GM18505 (cell line): Measurements from ENCODE around the gene PHLDB2.

Experiments used
- ATAC-seq: cut with Tn5 transposase; IDR thresholded peaks from one replicate; pipeline ENCODE4 v1.9.1; 2021; ENCODE audit not compliant: unreplicated experiment
- POLR2A ChIP-seq: IDR thresholded peaks from 4 replicates; pipeline ENCODE4 v1.6.1; 2011; ENCODE audit warnings: borderline replicate concordance; ENCODE audit not compliant: insufficient read depth, insufficient read length; ENCODE audit errors: extremely low read depth

Gene PHLDB2

DNA sequence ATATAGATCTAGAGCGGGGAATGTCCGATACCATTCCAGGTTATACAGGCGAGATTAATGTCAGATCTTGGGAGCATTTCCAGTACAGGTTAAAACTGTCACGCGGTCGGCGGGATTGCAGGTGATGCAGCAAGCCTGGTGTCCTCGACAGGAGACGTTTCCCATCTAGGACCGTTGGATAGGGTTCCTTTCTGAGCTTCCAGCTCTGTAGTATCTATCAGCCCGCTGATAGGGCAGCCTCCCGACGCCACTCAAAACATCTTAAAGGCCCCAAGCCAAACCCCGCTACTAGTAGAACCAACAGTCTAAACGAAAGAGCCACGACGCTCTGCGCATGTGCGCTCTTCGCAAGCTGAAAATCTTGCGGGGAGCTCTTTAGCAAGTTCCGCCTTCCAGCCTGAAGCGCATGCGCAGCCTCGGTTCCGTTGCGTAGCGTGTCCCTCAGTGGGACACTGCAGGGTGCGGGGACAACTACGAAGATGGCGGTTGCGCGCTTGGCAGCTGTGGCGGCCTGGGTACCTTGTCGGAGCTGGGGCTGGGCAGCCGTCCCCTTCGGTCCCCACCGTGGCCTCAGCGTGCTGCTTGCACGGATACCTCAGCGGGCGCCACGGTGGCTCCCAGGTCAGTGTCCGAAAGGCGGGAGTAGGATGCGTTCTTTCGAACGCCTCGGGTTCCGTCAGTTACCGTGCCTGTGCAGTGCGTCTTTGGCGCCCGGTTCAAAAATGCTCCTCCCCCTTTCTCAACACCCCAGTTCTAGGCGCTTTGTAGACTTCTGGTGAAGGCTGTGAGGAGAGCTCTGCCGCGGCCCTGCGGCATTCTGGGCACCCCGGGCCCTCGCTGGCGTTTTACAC, 119.7 kb downstream of the PHLDB2 start, which contains the start of gene ABHD10:
Gene ABHD10 (plus strand): TSS at position 444 of the 851 bp plus-strand sequence. CDS start 36 bp downstream, at position 480.
- ATAC-seq = peak; percentile 97

DNA sequence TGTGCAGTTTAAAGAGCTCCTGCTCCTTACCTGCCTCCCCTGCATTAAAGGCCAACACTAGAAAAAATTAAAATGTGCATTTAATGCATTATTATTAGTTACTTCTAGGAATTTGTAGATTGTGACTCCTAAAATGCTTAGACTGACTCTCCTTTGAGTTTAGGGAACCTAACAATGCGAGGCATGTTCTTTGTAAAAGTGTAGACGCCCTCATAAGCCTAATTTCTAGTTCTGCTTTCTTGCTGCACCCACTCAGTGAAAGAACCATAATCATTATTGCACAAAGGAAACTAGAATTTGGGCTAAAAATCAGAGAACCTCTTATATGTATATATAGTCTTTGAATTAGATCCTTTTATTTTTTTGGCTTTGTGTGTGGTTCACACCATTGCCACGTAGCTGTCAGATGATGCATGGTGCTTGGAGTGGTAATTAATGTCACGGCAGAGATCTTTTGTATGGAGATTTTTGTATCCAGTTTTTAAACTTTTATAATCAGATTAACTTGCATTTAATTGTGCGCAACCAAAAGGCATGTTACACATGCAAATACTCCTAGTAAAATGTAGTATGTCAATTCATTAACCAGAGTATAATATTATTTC, 120.5 kb downstream of the PHLDB2 start:
- TF ChIP-seq POLR2A = no peak
- peak; percentile 44 for ATAC-seq

More for the DNA sequence above, 119.7 kb downstream of the PHLDB2 start, which contains the start of gene ABHD10:
- TF ChIP-seq POLR2A = peak; percentile 83

DNA sequence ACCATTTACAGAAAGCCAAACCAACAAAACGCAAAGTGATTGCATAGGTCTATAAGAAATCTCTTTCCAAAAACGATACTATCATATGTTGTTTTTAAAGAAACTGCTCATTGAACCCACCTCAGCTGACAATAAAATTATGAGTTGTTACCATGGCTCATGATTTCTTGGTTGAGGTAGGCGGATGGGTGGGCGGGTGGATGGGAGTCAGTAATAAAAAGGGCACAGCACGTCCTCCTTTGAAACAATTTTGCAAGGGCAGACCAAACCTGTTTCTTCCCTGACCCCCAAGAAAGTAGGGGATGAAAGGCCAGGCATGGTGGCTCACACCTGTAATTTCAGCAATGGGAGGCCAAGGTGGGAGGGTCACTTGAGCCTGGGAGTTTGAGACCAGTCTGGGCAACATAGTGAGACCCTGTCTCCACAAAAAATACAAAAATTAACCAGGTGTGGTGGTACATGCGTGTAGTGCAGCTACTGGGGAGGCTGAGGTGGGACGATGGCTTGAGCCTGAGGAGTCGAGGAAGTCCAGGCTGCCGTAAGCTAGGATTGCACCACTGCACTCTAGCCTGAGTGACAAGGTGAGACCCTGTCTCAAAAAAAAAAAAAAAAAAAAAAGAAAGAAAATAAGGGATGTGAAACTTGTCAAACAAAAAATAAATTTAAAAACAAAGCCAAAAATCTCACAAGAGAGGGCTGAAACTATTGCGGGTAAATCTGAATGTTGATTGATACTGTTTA, 121.8 kb downstream of the PHLDB2 start:
- no peak for ATAC-seq
- no peak for TF ChIP-seq POLR2A

DNA sequence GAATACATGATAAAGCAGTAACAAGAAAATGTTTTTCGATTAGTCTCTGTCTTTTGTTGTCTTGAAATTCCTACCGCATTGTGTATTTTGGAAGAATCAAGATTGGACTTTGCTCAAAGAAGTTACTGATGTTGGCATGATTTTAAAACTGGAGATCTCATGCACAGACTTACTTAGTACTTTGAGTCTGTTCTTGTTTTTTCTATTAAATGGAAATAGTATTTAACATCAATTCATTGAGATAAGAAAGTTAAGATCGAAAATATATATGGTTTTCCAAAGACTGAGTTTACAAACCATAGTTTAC, 122.3 kb downstream of the PHLDB2 start:
- no peak for ATAC-seq

DNA sequence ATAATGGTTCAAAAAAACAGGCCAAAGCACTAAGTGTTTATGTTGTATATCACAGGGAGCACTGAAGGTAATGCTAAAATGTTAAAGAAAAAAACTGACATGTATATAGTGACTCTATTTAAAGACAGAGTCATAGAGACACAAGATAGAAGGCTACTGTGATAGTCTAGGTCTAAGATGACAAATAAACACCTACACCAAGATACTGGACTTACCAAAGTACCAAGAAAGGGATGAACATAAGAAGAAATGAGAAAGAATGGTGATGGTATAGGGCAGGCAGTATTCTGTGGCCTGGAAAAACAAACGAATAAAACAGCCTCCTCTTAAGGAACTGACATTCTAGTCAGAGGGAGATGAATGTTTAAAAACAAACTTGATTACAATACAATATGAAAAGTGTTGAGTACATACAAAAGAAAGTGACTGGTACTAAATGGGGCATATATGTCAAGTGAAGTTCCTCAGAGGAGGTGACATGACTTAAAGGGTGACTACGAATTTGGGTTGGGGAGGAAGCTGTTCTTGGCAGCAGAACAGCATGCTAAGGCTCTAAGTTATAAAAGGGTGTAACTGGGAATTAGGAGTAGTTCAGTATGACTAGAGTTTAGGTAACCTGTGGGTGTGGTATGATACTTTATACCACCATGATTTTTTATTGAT, 125.7 kb downstream of the PHLDB2 start:
- no peak for TF ChIP-seq POLR2A

More for the DNA sequence above, 122.3 kb downstream of the PHLDB2 start:
- no peak for TF ChIP-seq POLR2A

DNA sequence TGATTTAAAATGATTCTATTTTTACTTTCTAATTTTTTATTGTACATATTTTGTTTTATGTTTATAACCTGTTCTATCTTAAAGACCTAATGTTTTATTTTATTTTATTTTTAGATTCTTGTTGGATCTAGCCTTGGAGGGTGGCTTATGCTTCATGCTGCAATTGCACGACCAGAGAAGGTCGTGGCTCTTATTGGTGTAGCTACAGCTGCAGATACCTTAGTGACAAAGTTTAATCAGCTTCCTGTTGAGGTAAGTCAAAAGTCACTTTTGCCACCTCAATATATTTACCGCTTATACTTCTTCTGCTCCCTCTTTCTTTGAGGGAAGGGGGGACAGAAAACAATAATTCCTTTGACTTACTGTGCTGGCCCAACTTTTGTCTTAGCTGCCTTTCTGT, 127.7 kb downstream of the PHLDB2 start:
- no peak for TF ChIP-seq POLR2A
- ATAC-seq = no peak

More for the DNA sequence above, 125.7 kb downstream of the PHLDB2 start:
- no peak for ATAC-seq

DNA sequence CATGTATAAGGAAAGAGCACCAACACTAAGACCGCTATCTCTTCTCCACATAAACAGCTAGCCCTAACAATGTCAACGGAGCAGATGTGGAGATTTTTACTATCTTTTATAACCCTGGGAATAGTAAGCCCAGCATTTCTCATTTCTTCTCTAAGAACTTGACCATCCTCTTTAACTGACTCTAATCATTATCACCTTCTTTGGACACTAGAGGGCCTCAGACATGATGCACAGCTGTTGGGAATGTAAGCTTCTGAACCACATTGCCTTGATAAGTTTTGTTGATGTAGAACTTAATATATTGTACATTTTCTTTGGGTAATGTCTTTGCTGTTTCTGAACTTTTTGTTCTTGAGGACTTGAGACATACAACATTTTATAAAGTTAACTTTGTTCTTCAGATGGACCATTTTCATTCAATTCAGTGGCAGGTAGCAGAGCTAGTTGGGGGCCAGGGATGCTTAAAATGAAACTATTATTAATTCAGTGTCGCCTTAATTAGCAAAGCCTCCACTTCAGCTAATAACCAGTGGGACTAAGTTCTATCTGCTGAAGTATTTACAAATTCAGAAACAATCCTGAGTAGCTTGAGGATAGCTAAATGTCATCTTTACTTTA, 130.1 kb downstream of the PHLDB2 start:
- TF ChIP-seq POLR2A = no peak
- peak; percentile 90 for ATAC-seq

DNA sequence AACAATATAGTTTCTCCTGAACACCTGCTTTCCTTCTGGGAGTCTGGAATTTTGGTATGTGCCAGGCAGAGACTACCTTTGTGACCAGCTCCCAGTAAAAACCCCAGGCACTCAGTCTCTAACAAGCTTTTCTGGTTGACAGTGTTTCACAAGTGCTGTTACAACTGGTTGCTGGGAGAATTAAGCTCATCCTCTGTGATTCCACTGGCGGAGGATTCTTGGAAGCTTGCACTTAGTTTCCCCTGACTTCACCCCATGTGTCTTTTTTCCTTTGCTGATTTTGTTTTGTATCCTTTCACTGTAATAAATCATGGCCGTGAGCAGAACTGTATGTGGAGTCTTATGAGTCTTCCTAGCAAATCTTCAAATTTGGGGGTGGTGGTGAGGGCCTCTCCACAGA, 134.0 kb downstream of the PHLDB2 start:
- no peak for ATAC-seq
- no peak for TF ChIP-seq POLR2A

DNA sequence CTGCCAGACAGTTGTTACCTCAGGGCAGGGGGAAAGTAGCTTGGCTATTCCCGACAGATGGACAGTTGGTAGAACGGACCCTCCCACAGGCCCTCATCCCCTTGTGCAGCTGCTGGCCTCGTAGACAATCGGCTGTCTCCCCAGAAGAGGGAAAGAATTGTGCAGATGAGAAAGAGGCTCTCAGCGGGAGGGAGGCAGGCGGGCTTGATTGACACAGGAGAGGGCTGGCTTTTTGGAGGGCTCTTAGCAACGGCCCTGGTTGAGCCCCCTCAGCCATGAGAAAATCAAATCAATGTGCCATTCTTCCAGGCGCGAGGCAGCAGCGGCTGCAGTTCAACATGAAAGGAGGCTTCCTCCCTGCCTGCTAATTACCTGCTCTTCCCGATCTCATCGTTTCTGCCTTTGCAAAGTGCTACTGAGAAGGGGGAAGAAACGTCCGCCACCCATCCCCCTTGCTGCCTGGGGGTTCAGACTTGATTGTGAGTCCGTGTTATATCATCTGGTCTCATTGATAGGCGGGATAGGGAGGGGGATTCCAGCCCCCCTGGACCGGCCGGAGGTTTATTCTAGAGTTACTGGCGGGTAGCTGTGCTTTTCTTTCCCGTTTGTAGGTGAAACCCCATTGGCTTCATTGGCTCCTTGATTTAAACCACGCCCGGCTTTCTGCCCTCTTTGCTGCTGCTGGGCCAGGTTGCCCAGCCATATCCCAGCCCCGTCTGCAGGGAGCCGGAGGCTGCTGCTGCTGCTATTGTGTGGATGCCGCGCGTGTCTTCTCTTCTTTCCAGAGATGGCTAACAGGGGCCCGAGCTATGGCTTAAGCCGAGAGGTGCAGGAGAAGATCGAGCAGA, 139.8 kb downstream of the PHLDB2 start, which contains the start of gene TAGLN3:
Gene TAGLN3 (plus strand): TSS at position 287 of the 848 bp plus-strand sequence. CDS start 501 bp downstream, at position 788.
- TF ChIP-seq POLR2A = no peak
- no peak for ATAC-seq

DNA sequence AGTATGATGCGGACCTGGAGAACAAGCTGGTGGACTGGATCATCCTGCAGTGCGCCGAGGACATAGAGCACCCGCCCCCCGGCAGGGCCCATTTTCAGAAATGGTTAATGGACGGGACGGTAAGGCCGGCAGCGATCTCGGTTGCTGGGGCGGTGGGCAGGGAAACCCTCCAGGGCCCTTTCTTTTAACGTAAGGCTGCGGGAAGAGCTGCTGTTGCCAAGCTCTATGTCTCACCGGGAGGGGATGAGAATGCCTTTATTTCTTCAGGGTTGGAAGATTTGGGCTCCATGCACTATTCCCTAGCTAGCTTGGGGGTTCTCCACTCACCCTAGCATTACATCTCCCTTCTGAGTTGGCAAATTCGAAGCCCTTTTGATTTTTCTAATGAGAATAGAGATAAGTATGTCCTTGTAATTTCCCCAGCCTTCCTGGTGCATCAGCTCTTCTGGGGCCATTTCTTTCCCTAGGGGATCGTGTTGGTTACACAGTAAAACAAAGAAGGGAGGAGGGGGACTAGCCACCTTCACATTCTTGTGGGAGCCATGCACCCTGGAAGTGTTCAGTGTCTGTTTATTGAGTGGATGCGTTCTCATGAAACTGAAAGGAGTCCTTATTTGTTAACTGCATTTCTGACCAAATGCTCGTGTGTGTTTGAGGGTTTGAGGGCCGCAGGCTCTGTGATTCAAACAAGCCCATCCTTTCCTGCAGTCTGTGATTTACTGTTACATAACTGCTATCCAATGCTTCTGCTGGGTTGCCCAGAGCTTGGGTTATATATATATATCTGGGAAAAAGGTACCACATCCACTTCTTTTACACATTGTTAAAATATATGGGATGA, 140.6 kb downstream of the PHLDB2 start:
- no peak for TF ChIP-seq POLR2A
- ATAC-seq = no peak

DNA sequence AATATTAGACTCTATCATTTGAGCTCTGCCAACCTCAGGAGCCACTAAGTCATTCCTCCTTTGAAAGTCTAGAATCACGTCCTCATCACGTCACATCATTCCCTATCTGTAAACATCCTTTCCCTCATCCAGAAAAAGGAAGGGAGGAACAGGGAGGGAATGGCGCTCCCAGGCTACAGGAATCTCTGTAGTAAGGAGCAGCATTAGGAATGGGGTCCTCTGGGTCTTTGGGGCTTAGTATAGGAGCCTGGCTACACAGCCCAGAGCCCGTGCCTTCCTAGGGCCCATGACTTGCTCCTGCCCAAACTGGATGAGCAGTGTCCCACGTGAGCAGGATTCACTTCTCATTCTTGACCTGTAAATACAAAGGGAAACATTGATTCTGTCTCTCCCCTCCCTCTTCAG, 141.3 kb downstream of the PHLDB2 start:
- TF ChIP-seq POLR2A = no peak
- ATAC-seq = no peak
